Skeletal muscle tissue (tissue), 4 donors: ENCODE data around the gene NOX3. TPM values are rescaled to one million over a fixed set of nuclear protein-coding genes. Genes with fewer than 3 reads are reported as not detected.

Source experiments
- H3K27ac ChIP-seq: one replicate; pipeline ENCODE4 v1.7.0; 2013; ENCODE audit warnings: mild to moderate bottlenecking, low read depth, low read length, inconsistent platforms
- H3K27me3 ChIP-seq, 3 donors: one replicate each; pipeline ENCODE4 v1.7.0; 2013; ENCODE audit warnings: low read length in 3 of 3; ENCODE audit not compliant: control insufficient read depth in 3 of 3, insufficient read depth in 3 of 3
- H3K36me3 ChIP-seq, 3 donors: one replicate each; pipeline ENCODE4 v1.7.0; 2013; ENCODE audit warnings: low read length in 3 of 3; ENCODE audit not compliant: control insufficient read depth in 3 of 3, insufficient read depth in 3 of 3
- H3K4me1 ChIP-seq, 3 donors: one replicate each; pipeline ENCODE4 v1.7.0; 2013; ENCODE audit warnings: low read length in 3 of 3, mild to moderate bottlenecking in 3 of 3; ENCODE audit not compliant: control insufficient read depth in 3 of 3, insufficient read depth in 3 of 3
- H3K4me3 ChIP-seq, 3 donors: one replicate each; pipeline ENCODE4 v1.7.0; 2013; ENCODE audit warnings: low read length in 3 of 3
- H3K9ac ChIP-seq, 3 donors: one replicate each; pipeline ENCODE4 v1.7.0; 2013; ENCODE audit warnings: low read length in 3 of 3, mild to moderate bottlenecking in 3 of 3, moderate library complexity in 2 of 3, low read depth in 1 of 3
- H3K9me3 ChIP-seq, 3 donors: one replicate each; pipeline ENCODE4 v1.7.0; 2013; ENCODE audit warnings: low read length in 3 of 3; ENCODE audit not compliant: control insufficient read depth in 3 of 3
- total RNA-seq: library from RNA; depleted of rRNA; stranded (reverse); fragments of >200 nt; gene quantifications from one replicate; pipeline ENCODE4 v1.2.3, GENCODE V29; 2014
- donor health status: Osteomylitis.

NOX3 gene
- total RNA-seq, 1 donor from 2014 or later: not detected

DNA sequence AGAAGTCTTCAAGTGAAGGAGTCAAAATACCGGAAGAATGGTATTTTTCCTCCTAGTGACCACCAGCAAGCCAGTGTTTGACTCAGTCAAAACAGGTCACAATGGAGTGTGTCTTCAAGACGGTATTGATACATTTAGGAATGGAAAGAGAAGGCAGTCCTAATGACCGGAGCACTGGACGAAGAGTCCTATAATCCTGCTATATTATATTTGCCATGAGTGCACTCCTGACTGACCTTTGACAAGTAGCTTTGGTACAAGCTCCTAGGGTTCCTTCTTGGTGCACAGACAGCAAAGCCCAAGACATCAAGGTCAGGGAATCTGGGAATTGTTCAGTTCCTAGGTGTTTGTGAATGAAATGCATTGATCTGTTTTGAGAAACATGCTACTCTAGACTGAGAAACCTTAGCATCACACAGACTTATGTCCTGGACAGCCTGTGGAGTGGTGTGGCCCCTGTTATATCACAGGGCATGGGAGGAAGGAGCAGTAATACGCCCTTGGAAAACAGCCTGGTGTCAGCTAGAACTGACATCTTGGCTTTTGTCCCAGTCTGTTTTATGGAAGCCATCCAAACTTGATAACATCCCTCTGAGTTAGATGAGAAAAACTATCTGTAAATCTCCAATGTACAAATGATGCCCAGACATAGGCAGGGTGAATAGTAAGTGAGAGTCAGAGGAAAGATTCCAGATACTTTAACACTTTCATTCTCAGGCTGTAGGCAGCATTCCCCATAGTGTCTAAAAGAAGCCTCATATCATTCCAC lies 18.5 kb downstream of the NOX3 start:
- Histone ChIP-seq H3K9me3 (no peaks in the 10 kb centered on the region), H3K36me3 (no peaks in the 10 kb centered on the region), H3K27me3 (no peaks in the 10 kb centered on the region), H3K4me3 (no peak overlapping the region), H3K9ac (no peak overlapping the region), H3K27ac (no peak overlapping the region), H3K4me1 (peaks cover 0 to 5% (median 0%) of the 10 kb centered on the region in 3 donors)

DNA sequence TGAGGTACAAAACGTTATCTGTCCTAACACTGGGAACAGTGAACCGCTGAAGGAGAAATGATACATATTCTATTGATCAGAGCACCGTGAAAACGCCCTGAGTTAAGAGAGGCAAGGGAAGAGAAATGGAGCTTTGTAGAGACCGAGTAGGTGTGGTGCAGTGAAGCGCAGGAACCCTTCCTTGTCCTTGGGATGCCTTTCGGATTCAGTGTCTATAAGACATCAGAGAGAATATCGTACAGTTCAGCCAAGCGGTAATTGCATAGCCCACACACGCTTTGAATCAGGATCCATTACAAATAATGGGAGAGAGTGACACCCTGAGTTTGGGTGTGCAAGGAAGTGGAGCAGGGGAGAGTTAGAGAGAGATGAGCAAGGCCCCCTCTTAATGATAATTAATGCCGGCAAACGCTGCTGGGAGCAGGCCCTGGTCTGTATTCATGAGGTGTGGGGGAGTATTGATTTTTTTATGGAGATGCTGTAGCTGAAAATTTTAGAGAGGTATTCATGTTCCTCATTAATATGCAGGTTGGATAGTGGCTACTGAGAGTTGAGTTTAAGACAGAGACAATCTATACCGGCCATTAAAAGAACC lies 20.7 kb downstream of the NOX3 start:
- Histone ChIP-seq H3K27ac (no peak overlapping the region), H3K27me3 (no peaks in the 10 kb centered on the region), H3K9me3 (no peaks in the 10 kb centered on the region), H3K36me3 (no peaks in the 10 kb centered on the region), H3K9ac (no peak overlapping the region), H3K4me1 (peaks cover 0 to 5% (median 0%) of the 10 kb centered on the region in 3 donors), H3K4me3 (no peak overlapping the region)

DNA sequence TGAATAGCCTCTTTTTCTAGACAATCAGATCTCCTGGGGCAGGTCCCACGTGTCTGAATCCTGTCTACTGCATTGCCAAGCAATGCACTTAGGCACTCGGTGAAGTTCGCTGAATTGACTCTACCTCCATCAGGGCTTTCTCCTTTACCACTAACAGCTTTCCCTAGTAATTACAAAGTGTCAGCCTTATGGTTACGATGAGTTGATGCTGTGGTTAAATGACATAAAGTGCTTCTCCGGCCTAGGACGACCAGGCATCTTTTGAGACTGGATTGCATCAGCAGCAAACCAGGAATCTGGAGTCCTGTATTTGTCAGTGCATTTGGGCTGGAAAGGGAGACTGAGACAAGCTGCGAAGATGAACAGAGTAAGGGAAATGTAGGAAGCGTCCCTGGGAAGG lies 21.5 kb downstream of the NOX3 start:
- Histone ChIP-seq H3K27me3 (no peaks in the 10 kb centered on the region), H3K4me1 (peaks cover 0 to 5% (median 0%) of the 10 kb centered on the region in 3 donors), H3K36me3 (no peaks in the 10 kb centered on the region), H3K9me3 (no peaks in the 10 kb centered on the region), H3K9ac (no peak overlapping the region), H3K27ac (no peak overlapping the region), H3K4me3 (no peak overlapping the region)

- Histone ChIP-seq H3K36me3 (no peaks in the 10 kb centered on the region), H3K27ac (no peak overlapping the region), H3K9me3 (no peaks in the 10 kb centered on the region), H3K27me3 (no peaks in the 10 kb centered on the region), H3K4me1 (peaks cover 0 to 3% (median 0%) of the 10 kb centered on the region in 3 donors), H3K4me3 (no peak overlapping the region), H3K9ac (no peak overlapping the region)
Measured at GRCh38 chr6:155432293-155432692, 23.3 kb downstream of the NOX3 start.

- Histone ChIP-seq H3K27me3 (no peaks in the 10 kb centered on the region), H3K36me3 (no peaks in the 10 kb centered on the region), H3K9me3 (no peaks in the 10 kb centered on the region), H3K4me1 (no peaks in the 10 kb centered on the region), H3K27ac (no peak overlapping the region), H3K4me3 (no peak overlapping the region), H3K9ac (no peak overlapping the region)
Measured at GRCh38 chr6:155429321-155429893, 26.2 kb downstream of the NOX3 start.

DNA sequence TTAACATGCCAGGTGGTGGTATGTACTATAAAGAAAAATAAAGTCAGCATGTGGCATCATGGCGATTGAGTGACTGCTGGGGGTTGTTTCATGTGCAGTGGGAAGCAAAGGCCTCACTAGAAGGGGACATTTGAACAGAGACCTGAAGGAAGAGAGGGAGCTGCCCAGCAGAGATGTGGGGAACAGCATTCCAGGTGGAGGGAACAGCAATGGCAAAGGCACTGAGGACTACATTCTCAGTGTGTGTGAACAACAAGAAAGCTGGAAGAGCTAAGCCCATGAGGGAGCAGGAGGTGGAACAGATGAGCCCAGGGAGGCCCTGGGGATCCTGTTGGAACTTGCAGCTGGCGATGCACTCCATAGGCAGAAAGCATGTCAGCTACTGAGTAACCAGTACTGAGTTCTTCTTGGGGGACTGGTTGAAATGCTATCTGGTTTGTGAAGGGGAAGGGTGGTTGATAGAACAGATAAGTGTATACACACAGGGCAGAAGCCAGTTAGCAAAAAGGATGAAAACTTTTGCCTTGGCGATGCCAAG lies 29.2 kb downstream of the NOX3 start:
- Histone ChIP-seq H3K9ac (no peak overlapping the region), H3K4me1 (no peaks in the 10 kb centered on the region), H3K36me3 (no peaks in the 10 kb centered on the region), H3K4me3 (no peak overlapping the region), H3K9me3 (no peaks in the 10 kb centered on the region), H3K27me3 (no peaks in the 10 kb centered on the region), H3K27ac (no peak overlapping the region)

DNA sequence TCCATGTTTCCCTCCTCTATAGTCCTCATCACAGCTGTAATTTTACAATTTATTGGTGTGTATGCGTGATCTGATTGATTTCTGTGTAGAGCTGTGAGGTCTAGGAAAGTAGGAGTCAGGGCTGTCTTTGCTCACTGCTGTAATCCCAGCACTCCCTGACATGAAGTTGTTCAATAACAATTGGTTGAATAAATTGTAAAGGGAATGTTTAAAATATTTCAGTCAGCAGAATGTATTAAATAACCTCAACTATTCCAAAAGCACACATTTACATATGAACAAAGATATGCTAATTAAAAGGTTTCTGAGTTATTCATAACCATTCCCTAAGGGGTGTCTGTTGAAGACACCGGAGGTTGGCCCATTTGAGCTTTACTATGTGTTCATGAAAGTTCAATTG lies 31.5 kb downstream of the NOX3 start:
- no peaks in the 10 kb centered on the region for H3K4me1 ChIP-seq
- no peak overlapping the region for H3K9ac ChIP-seq
- H3K27ac ChIP-seq: no peak overlapping the region

DNA sequence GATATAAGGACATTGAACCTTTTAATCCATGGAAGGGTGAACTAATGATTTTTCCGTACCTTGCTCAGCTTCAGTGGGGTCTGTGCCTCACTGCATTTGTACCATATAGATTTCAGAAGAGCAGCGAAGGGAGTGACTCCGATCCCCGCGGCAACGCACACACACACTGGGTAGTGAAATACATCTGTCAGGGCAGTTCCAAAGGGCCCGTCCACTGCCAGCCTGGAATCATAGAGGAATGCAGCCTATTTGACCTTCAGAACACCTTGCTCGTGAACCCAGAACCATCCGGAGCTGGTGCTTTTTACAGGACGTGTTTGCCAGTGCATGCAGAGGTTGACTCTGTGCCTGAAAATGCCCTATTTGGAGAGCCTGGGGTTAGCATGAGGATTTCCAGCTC lies 33.0 kb downstream of the NOX3 start:
- Histone ChIP-seq H3K27me3 (no peaks in the 10 kb centered on the region), H3K9ac (no peak overlapping the region), H3K4me1 (peaks cover 0 to 6% (median 0%) of the 10 kb centered on the region in 3 donors), H3K36me3 (no peaks in the 10 kb centered on the region), H3K9me3 (no peaks in the 10 kb centered on the region), H3K4me3 (no peak overlapping the region), H3K27ac (no peak overlapping the region)

More for the DNA sequence above, 31.5 kb downstream of the NOX3 start:
- Histone ChIP-seq H3K4me3 (no peak overlapping the region), H3K36me3 (no peaks in the 10 kb centered on the region), H3K9me3 (no peaks in the 10 kb centered on the region), H3K27me3 (no peaks in the 10 kb centered on the region)

- Histone ChIP-seq H3K4me3 (no peak overlapping the region), H3K27me3 (no peaks in the 10 kb centered on the region), H3K9me3 (no peaks in the 10 kb centered on the region), H3K36me3 (no peaks in the 10 kb centered on the region), H3K4me1 (peaks cover 0 to 6% (median 0%) of the 10 kb centered on the region in 3 donors), H3K27ac (no peak overlapping the region), H3K9ac (no peak overlapping the region)
Measured at GRCh38 chr6:155420492-155420891, 35.1 kb downstream of the NOX3 start.

GRCh38 chr6:155419161-155419560 lies 36.5 kb downstream of the NOX3 start:
- H3K36me3 ChIP-seq: no peaks in the 10 kb centered on the region
- H3K4me1 ChIP-seq: peaks cover 0 to 6% (median 0%) of the 10 kb centered on the region in 3 donors
- no peak overlapping the region for H3K4me3 ChIP-seq
- no peak overlapping the region for H3K27ac ChIP-seq
- H3K9me3 ChIP-seq: no peaks in the 10 kb centered on the region
- no peaks in the 10 kb centered on the region for H3K27me3 ChIP-seq
- no peak overlapping the region for H3K9ac ChIP-seq
